PC-3 (cell line): ENCODE results near the gene ALOX15B.

ENCODE experiments used
- CTCF ChIP-seq: fragments of 300-600 bp; sonication (generic); conservative IDR thresholded peaks from 2 replicates; pipeline ENCODE4 v1.5.1; 2017; ENCODE audit warnings: antibody characterized with exemption, low read depth, mild to moderate bottlenecking, low read length
- EZH2 ChIP-seq: fragments of 300-600 bp; sonication (generic); IDR thresholded peaks from one replicate; pipeline ENCODE4 v1.6.1; 2017; ENCODE audit warnings: antibody characterized with exemption, mild to moderate bottlenecking, low read length; ENCODE audit not compliant: unreplicated experiment
- EZH2phosphoT487 ChIP-seq: fragments of 300-600 bp; sonication (generic); IDR thresholded peaks from 2 replicates; pipeline ENCODE4 v1.6.1; 2018; ENCODE audit warnings: mild to moderate bottlenecking, antibody characterized with exemption, low read length, borderline replicate concordance

DNA sequence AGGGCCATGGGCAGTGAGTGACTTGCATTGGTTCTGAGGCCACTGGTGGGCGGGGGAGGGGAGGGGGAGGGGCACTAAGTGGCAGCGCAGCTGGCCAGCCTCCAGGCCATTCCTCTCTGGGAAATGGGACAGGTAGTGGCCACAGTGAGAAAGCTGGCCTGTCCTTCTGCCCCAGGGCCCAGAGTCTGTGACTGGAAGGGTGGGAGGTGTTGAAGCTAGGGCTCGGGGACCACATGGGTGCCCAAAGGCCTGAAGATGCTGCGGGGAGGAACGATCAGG is 49.0 kb downstream of the ALOX15B start:
- no peak for TF ChIP-seq EZH2phosphoT487
- TF ChIP-seq EZH2, result no peak
- no peak for TF ChIP-seq CTCF
